GM19351 (cell line): ENCODE data around the gene THEMIS.
"Not testable (repeated sequence)": the region's sequence is repeated elsewhere in the genome, so short reads cannot be mapped to it uniquely, and the experiment has no call there.

Experiments used
- ATAC-seq: cut with Tn5 transposase; IDR thresholded peaks from one replicate; pipeline ENCODE4 v1.9.1; 2021; ENCODE audit warnings: mild to moderate bottlenecking, moderate library complexity; ENCODE audit not compliant: unreplicated experiment

THEMIS gene

GRCh38 chr6:127812985-127813698 is 87.7 kb downstream of the THEMIS start:
- no peak for ATAC-seq

GRCh38 chr6:127811900-127812570 is 88.8 kb downstream of the THEMIS start:
- ATAC-seq, result no peak

GRCh38 chr6:127807806-127808517 is 92.9 kb downstream of the THEMIS start:
- no peak for ATAC-seq

- ATAC-seq, result no peak
These were observed 104.1 kb downstream of the THEMIS start for GRCh38 chr6:127796713-127797112.

- ATAC-seq, result no peak
These were observed 106.5 kb downstream of the THEMIS start for GRCh38 chr6:127794405-127794804.

- no peak for ATAC-seq
These were observed 107.5 kb downstream of the THEMIS start for GRCh38 chr6:127793396-127793795.

- no peak for ATAC-seq
These were observed 108.2 kb downstream of the THEMIS start for GRCh38 chr6:127792616-127793015.

GRCh38 chr6:127791779-127792528 is 108.9 kb downstream of the THEMIS start:
- no peak for ATAC-seq

GRCh38 chr6:127790571-127790970 is 110.3 kb downstream of the THEMIS start:
- ATAC-seq, result no peak

GRCh38 chr6:127786109-127786508 is 114.7 kb downstream of the THEMIS start:
- no peak for ATAC-seq

GRCh38 chr6:127784468-127784867 is 116.4 kb downstream of the THEMIS start:
- ATAC-seq, result no peak

GRCh38 chr6:127781636-127782272 is 119.1 kb downstream of the THEMIS start:
- not testable (repeated sequence) for ATAC-seq

GRCh38 chr6:127776320-127776719 is 124.5 kb downstream of the THEMIS start:
- ATAC-seq, result no peak

GRCh38 chr6:127775371-127775770 is 125.5 kb downstream of the THEMIS start:
- ATAC-seq, result no peak

- ATAC-seq, result no peak
These were observed 132.1 kb downstream of the THEMIS start for GRCh38 chr6:127768745-127769144.

- ATAC-seq, result no peak
These were observed 132.6 kb downstream of the THEMIS start for GRCh38 chr6:127768223-127768622.

- ATAC-seq, result no peak
These were observed 134.9 kb downstream of the THEMIS start for GRCh38 chr6:127765949-127766348.

- no peak for ATAC-seq
These were observed 138.6 kb downstream of the THEMIS start for GRCh38 chr6:127762284-127762683.

- no peak for ATAC-seq
These were observed 139.8 kb downstream of the THEMIS start for GRCh38 chr6:127761084-127761483.

GRCh38 chr6:127749095-127749494 is 151.8 kb downstream of the THEMIS start:
- ATAC-seq, result no peak

GRCh38 chr6:127748290-127748689 is 152.6 kb downstream of the THEMIS start:
- ATAC-seq, result peak; percentile 46
